ENCODE data around the gene DACT2.

DACT2 gene

DNA sequence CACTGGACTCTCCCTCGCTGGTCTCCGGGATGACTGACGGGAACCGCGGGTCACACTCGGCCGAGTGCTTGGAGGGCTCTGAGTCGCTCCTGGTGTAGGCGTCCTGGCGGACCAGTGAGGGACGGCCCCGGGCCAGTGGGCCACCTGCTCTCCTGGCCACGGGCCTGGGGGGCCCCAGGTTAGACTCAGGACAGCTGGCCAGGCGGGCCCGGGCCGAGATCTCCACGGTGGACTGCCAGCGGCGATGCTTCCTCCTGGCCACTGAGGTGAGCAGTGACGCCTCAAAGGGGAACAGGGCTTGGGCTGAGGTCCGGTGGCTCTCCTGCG, 11.9 kb downstream of the DACT2 start:
- POLR2A ChIA-PET: no interaction called here
- TF ChIP-seq CTBP1 (IDR thresholded peaks at IDR 0.05; ENCODE audit: borderline replicate concordance) (no peak), L3MBTL2 (conservative IDR thresholded peaks at IDR 0.05) (no peak), FOXK2 (IDR thresholded peaks at IDR 0.05) (no peak)
- DNase-seq (ENCODE audit: extremely low spot score): no peak
- CTCF ChIA-PET: no interaction called here

- DNase-seq (ENCODE audit: extremely low spot score): no peak
- CTCF ChIA-PET: no interaction called here
- POLR2A ChIA-PET: no interaction called here
- TF ChIP-seq LEF1 (IDR thresholded peaks at IDR 0.05; ENCODE audit: borderline replicate concordance) (no peak), FOXA1 (IDR thresholded peaks at IDR 0.05) (no peak), SUZ12 (IDR thresholded peaks at IDR 0.05) (no peak), PKNOX1 (IDR thresholded peaks at IDR 0.05) (no peak), L3MBTL2 (conservative IDR thresholded peaks at IDR 0.05) (no peak), SP1 (IDR thresholded peaks at IDR 0.05) (no peak), CTBP1 (IDR thresholded peaks at IDR 0.05; ENCODE audit: borderline replicate concordance) (no peak), NFRKB (IDR thresholded peaks at IDR 0.05) (no peak), ZNF384 (IDR thresholded peaks at IDR 0.05) (no peak), ELF4 (IDR thresholded peaks at IDR 0.05) (no peak), HDGF (IDR thresholded peaks at IDR 0.05; ENCODE audit: borderline replicate concordance) (no peak), FOXM1 (IDR thresholded peaks at IDR 0.05; ENCODE audit: borderline replicate concordance) (no peak), ARNT (IDR thresholded peaks at IDR 0.05) (no peak)
Measured at GRCh38 chr6:168307015-168307694, 12.4 kb downstream of the DACT2 start.

DNA sequence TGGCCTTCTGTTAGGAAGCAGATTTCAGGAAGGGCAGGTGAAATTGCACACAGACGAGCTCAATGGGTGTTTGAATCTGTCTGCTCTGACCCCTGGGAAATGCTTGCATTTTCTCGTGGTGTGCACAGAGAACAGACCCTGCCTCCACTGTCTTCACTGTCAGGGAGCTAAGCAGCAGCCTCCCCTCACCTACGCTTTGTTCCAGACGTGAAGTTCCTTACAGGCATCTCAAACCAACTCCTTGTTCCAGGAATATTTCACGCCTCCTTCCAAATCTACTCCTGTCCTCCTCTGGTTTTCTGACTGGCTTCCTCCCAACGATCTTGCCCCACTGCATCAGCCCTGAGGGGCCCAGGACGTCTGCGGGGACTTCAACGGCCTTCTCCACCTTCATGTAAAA, 13.7 kb downstream of the DACT2 start:
- POLR2A ChIA-PET: no interaction called here
- CTCF ChIA-PET: no interaction called here
- TF ChIP-seq TARDBP (IDR thresholded peaks at IDR 0.05): no peak
- no peak for TF ChIP-seq BHLHE40 (IDR thresholded peaks at IDR 0.05; ENCODE audit: borderline replicate concordance)
- TF ChIP-seq PKNOX1 (IDR thresholded peaks at IDR 0.05): no peak
- no peak for TF ChIP-seq SUZ12 (IDR thresholded peaks at IDR 0.05)
- no peak for TF ChIP-seq ZNF384 (IDR thresholded peaks at IDR 0.05)
- no peak for TF ChIP-seq FOXK2 (IDR thresholded peaks at IDR 0.05)
- TF ChIP-seq ARNT (IDR thresholded peaks at IDR 0.05): no peak
- no peak for TF ChIP-seq NFRKB (IDR thresholded peaks at IDR 0.05)
- no peak for DNase-seq (ENCODE audit: extremely low spot score)

GRCh38 chr6:168305096-168305749, 14.4 kb downstream of the DACT2 start:
- DNase-seq (ENCODE audit: extremely low spot score): no peak
- ChIA-PET CTCF (no interaction called here), POLR2A (no interaction called here)
- TF ChIP-seq LEF1 (IDR thresholded peaks at IDR 0.05; ENCODE audit: borderline replicate concordance) (no peak), PKNOX1 (IDR thresholded peaks at IDR 0.05) (0 out of 2 replicates have a peak, but pooled peaks have one; percentile 9), ELF4 (IDR thresholded peaks at IDR 0.05) (no peak), FOXA1 (IDR thresholded peaks at IDR 0.05) (no peak)

DNA sequence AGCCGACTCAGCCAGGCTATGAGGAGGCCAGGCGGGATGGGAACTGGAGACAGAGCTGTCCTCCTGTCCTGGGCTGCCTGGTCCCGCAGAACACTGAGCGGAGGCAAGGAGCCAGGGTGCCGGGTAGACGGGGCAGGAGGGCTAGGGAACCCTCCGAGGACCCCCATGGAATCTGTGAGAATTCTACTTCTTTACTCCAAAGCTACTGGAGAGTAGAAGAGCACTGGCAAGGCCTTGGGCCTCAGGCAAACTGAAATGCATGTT, 14.9 kb downstream of the DACT2 start:
- no peak for DNase-seq (ENCODE audit: extremely low spot score)
- no peak for TF ChIP-seq FOXM1 (IDR thresholded peaks at IDR 0.05; ENCODE audit: borderline replicate concordance)
- TF ChIP-seq PKNOX1 (IDR thresholded peaks at IDR 0.05): no peak
- no peak for TF ChIP-seq L3MBTL2 (conservative IDR thresholded peaks at IDR 0.05)
- TF ChIP-seq FOXK2 (IDR thresholded peaks at IDR 0.05): no peak
- TF ChIP-seq CTBP1 (IDR thresholded peaks at IDR 0.05; ENCODE audit: borderline replicate concordance): no peak
- TF ChIP-seq BHLHE40 (IDR thresholded peaks at IDR 0.05; ENCODE audit: borderline replicate concordance): no peak
- TF ChIP-seq HDGF (IDR thresholded peaks at IDR 0.05; ENCODE audit: borderline replicate concordance): no peak
- TF ChIP-seq LEF1 (IDR thresholded peaks at IDR 0.05; ENCODE audit: borderline replicate concordance): no peak
- no peak for TF ChIP-seq FOXA1 (IDR thresholded peaks at IDR 0.05)
- no peak for TF ChIP-seq ARNT (IDR thresholded peaks at IDR 0.05)
- TF ChIP-seq TARDBP (IDR thresholded peaks at IDR 0.05): no peak
- TF ChIP-seq SUZ12 (IDR thresholded peaks at IDR 0.05): no peak
- no peak for TF ChIP-seq ZNF384 (IDR thresholded peaks at IDR 0.05)
- ChIA-PET POLR2A (no interaction called here), CTCF (no interaction called here)

GRCh38 chr6:168303982-168304751, 15.4 kb downstream of the DACT2 start:
- TF ChIP-seq FOXM1 (IDR thresholded peaks at IDR 0.05; ENCODE audit: borderline replicate concordance) (no peak), PKNOX1 (IDR thresholded peaks at IDR 0.05) (no peak), TARDBP (IDR thresholded peaks at IDR 0.05) (no peak), HDGF (IDR thresholded peaks at IDR 0.05; ENCODE audit: borderline replicate concordance) (no peak), L3MBTL2 (conservative IDR thresholded peaks at IDR 0.05) (no peak), ELF4 (IDR thresholded peaks at IDR 0.05) (no peak), NFRKB (IDR thresholded peaks at IDR 0.05) (no peak), FOXA1 (IDR thresholded peaks at IDR 0.05) (no peak), ARNT (IDR thresholded peaks at IDR 0.05) (no peak), SP1 (IDR thresholded peaks at IDR 0.05) (no peak), LEF1 (IDR thresholded peaks at IDR 0.05; ENCODE audit: borderline replicate concordance) (no peak), FOXK2 (IDR thresholded peaks at IDR 0.05) (no peak), SUZ12 (IDR thresholded peaks at IDR 0.05) (no peak), ZNF384 (IDR thresholded peaks at IDR 0.05) (no peak), BHLHE40 (IDR thresholded peaks at IDR 0.05; ENCODE audit: borderline replicate concordance) (no peak), CTBP1 (IDR thresholded peaks at IDR 0.05; ENCODE audit: borderline replicate concordance) (no peak)
- DNase-seq (ENCODE audit: extremely low spot score): no peak
- POLR2A ChIA-PET: no interaction called here
- CTCF ChIA-PET: no interaction called here
